Measurements from ENCODE around the gene SHBG.
"Not testable (repeated sequence)": the region's sequence is repeated elsewhere in the genome, so short reads cannot be mapped to it uniquely, and the experiment has no call there.

The SHBG gene

GRCh38 chr17:7611635-7612293, 18.2 kb upstream of the SHBG start:
- DNase-seq = no peak

GRCh38 chr17:7612294-7612640, 17.7 kb upstream of the SHBG start:
- peak; percentile 18 for DNase-seq

- DNase-seq = peak; percentile 68
These were observed 16.0 kb upstream of the SHBG start for GRCh38 chr17:7613769-7614424.

- DNase-seq = peak; percentile 100
These were observed 15.3 kb upstream of the SHBG start, which contains the start of gene FXR2 for GRCh38 chr17:7614425-7615264. FXR2 (minus strand) TSS chr17:7614897; CDS start chr17:7614532, 365 bp downstream.

GRCh38 chr17:7615265-7615747, 14.6 kb upstream of the SHBG start:
- no peak for DNase-seq

GRCh38 chr17:7618608-7619007, 11.3 kb upstream of the SHBG start:
- no peak for DNase-seq

- no peak for DNase-seq
These were observed 9.1 kb upstream of the SHBG start for GRCh38 chr17:7620835-7621234.

GRCh38 chr17:7623661-7624060, 6.3 kb upstream of the SHBG start:
- no peak for DNase-seq

- not testable (repeated sequence) for DNase-seq
These were observed 4.2 kb upstream of the SHBG start for GRCh38 chr17:7625749-7626148.

- DNase-seq = no peak
These were observed 3.6 kb upstream of the SHBG start for GRCh38 chr17:7626307-7626706.

GRCh38 chr17:7626956-7627249, 3.0 kb upstream of the SHBG start:
- DNase-seq = no peak

GRCh38 chr17:7627250-7628121, 2.4 kb upstream of the SHBG start, which contains the start of gene SAT2:
SAT2 (minus strand) TSS chr17:7627821; CDS start chr17:7627635, 186 bp downstream.
- peak; percentile 96 for DNase-seq

GRCh38 chr17:7631398-7632380, 1.8 kb downstream of the SHBG start:
- no peak for DNase-seq

- peak; percentile 56 for DNase-seq
These were observed 2.6 kb downstream of the SHBG start for GRCh38 chr17:7632492-7632894.

GRCh38 chr17:7633093-7633492, 3.2 kb downstream of the SHBG start:
- DNase-seq = no peak

- DNase-seq = peak; percentile 56
These were observed 4.4 kb downstream of the SHBG start for GRCh38 chr17:7634384-7634783.

GRCh38 chr17:7636163-7636562, 6.2 kb downstream of the SHBG start:
- DNase-seq = no peak

- DNase-seq = no peak
These were observed 10.8 kb downstream of the SHBG start for GRCh38 chr17:7640783-7641182.

- not testable (repeated sequence) for DNase-seq
These were observed 11.7 kb downstream of the SHBG start for GRCh38 chr17:7641635-7642034.

- DNase-seq = no peak
These were observed 14.8 kb downstream of the SHBG start for GRCh38 chr17:7644775-7645174.

GRCh38 chr17:7646457-7646856, 16.5 kb downstream of the SHBG start:
- no peak for DNase-seq
